HG02943 (cell line): ENCODE results near the gene PRRC2A.

ENCODE experiments used
- ATAC-seq: cut with Tn5 transposase; IDR thresholded peaks from one replicate; pipeline ENCODE4 v1.9.1; 2021; ENCODE audit warnings: mild to moderate bottlenecking, low read depth, moderate library complexity; ENCODE audit not compliant: unreplicated experiment

Gene PRRC2A

DNA sequence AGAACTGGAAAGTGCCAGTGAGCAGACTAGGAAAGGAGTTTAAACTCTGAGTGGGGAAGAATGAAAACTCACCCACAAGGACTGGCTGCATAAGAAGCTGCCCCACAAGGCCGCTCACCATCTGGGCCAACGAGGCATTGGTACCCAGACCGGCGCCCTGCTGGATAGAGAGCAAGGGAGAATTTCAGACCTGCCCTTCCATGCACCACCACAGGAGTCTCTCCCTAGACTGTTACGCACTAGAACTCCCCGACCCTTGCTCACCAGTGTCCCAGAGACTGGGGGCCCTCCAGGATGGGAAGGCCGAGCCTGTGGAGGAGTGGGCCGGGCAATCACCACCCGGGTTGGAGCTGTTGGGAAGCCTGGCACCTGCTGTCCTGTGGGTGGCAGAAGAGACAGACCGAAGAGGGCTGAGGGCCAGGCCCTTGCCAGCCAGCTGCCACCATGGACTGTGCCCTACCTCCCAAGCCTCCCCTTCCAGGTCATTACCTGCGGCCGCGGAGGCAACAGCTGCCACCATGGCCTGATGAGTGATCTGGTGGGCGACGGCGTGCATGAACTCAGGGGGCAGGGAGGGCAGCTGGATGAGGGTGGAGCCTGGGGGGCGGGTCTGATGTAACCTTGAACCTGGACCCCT lies 23.4 kb downstream of the PRRC2A start:
- ATAC-seq = no peak

DNA sequence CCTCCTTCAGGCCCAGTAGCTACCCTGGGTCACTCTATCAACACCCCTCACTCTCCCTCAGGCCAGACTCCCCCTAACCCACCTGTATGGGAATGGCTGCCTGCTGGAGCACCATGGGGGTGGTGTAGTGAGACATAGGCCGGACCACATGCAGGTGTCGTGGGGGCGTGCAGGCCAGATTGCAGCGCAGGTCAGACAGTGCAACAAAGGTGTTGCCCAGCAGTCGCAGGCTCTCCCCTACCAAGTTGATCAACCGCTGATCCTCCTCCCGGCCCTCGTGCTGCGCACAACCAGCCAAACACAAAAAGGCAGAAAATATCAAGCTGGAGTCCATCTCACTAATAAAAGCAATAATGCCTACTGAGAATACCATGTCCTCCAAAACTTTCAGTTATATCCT lies 24.8 kb downstream of the PRRC2A start:
- no peak for ATAC-seq

DNA sequence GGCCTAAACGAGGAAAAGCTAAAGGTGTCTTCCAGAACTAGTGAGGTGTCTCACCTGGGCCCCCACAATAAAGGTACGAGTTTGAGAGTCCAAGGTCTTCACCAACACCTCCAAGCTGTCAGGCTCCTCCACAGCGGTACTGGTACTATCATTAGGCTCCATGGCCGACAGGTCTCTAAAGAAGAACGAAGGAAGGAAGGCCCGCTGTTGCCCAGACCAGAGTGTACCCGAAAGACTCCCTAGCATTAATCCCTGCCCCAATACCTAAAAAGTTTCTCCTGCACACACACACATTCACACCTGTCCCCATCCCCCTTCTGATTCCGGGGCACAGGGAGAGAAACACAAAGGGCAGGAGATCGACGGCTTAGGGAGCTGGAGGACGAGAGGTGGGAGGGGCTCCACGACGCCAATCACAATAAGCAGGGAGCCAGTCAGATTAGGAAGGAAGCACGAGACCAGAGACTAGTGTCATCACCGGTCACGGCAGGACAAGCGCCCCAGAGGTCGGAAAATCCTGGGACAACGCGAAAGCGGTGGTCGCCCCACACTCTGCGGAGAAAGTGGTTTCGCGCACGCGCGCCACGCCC lies 31.2 kb downstream of the PRRC2A start:
- ATAC-seq = peak; percentile 27

DNA sequence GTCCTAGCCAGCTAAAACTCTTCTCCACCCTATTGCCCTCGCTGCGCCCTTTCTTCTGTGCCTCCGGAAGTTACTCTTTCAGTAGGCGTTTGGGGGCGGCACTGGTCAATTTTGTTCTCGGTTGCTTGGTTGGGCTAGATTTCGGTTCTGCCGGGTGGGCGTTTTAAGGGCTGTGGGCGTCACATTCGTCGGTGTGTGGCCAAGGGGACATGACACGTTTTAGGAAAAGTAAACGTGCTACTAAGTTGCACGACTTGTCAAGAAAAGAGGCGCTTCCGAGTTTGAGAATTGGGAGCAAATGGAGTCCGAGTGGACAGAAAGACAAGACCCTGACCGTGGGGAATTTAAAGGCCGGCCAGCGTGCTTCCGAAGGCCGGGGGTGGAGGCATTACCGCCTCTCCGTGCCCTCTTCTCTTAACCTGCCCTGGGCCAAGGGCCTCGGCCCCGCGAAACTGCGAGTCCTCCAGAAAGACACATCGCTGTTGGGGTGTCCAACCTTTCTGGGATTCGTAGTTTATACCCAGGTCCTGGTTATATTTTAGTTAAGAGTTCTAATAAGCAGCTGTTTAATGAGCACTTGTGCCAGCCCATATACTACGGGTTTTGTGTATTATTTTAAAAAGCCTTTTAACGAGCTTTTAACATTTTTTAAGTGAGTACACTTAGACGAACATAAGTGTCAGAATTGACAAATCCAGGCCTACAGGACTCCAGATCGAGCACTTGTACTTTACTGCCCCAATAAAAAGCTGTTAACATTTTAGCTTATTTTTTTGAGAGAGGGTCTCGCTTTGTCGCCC lies 32.6 kb downstream of the PRRC2A start:
- ATAC-seq = peak; percentile 68

DNA sequence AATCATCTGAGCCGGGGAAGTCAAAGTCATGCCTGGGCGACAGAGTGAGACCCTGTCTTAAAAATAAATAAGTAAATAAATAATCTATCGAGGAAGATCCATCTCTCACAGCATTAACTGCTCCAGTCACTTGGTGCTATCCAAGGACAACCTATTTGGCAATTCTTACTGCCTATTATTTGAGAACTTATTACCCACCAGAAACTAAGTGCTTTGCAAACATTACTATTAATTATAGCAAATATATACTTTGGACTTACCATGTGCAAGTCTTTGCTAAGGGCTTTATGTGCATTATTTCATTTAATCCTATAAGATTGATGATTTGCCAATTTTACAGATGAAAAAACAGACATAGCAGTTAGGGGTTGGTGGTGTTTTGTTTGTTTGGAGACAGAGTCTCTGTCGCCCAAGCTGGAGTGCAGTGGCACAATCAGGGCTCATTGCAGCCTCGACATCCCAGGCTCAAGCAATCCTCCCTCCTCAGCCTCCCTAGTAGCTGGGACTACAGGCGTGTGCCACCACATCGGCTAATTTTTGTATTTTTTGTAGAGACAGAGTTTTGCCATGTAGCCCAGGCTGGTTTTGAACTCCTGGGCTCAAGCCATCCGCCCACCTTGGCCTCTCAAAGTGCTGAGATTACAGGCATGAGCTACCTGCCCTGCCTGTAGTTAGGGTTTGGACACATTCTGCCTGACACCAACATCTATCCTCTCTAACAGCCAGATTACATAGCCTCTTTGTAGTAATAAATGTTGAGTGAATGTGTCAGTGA lies 34.2 kb downstream of the PRRC2A start:
- ATAC-seq = no peak

DNA sequence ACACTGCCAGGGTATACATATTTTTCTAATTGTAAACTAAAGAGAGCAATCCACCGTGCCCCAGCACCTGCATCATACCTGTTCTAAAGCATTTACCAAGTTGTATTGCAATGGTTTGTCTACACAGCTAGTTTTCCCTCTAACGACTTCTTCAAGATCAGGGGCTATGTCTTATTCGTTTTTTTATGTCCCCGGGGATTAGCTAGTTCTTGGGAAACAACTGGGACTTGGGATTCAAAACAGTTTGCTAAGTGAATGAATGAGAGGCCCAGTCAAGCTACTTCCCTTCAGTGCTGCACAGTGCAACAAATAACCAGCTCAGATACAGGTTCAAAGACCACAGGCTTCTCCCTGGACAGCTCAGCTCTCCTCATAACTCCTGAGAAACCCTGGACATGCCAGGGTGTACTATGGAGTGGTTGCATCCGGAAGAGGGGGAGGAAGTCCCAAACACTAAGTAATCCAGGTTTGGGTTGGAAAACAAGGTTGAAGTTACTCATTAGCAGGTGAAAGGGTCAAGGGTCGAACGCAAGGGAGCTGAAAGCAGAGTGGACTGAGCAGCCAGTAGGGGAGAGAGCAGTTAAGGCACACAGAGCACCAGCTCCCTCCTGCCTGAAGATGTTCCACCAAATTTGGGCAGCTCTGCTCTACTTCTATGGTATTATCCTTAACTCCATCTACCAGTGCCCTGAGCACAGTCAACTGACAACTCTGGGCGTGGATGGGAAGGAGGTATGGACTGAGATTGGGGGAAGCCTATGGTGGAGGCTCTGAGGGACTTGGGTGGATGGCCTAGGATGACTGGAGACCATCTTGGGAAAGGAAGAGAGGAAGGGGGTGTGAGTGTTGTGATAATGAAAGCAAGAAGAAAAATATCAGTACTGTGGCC lies 35.1 kb downstream of the PRRC2A start, which contains the start of gene APOM:
Gene APOM (plus strand): TSS at position 546 of the 889 bp plus-strand sequence. CDS start 73 bp downstream, at position 619.
- no peak for ATAC-seq

DNA sequence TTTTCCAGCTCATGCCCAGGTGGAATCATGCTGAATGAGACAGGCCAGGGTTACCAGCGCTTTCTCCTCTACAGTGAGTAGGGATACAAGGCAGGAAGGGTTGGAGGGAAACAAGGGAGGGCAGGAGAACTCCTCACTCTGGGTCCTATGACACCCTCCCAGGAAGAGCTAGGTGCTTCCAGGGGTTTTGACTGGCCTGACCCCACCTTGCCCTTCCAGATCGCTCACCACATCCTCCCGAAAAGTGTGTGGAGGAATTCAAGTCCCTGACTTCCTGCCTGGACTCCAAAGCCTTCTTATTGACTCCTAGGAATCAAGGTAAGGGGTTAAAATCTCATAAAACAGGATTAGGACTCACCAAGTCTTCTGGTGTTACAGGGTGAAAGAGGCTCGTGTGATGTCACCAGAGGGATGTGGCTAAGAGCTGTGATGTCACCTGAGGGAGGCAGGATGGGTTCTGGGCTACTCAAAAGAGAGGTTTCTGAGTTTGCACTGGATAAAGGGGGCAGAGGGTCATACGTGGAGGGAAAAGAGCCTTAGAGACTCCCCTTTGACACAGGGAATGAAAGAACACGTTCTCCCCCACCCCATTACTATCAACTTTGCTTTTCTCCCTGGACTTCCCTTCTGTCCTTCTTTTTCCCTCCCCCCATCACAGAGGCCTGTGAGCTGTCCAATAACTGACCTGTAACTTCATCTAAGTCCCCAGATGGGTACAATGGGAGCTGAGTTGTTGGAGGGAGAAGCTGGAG lies 37.1 kb downstream of the PRRC2A start:
- no peak for ATAC-seq

DNA sequence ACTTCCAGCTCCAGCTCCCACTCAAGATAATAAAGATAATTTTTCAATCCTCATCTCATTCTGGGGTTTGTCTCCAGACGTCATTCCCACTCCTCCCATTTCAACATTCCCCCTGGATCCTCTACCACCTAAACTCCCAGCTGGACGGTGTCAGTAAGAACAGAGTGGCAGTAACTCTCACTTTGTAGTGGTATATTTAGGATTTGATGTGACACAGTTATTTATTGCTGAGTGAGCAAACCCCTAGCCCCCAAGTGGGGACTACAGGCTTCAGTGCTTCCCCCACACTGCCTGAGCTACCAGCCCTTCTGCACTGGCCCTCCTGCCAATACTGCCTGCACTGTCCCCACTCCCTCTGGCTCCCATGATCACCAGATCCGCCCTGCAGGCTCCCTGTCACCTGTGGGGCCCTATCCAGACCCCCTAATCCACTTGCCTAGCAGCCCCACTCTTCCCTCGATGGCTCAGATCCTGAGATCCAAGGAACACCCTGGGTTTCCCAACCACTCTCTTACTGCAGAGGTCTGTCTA lies 37.7 kb downstream of the PRRC2A start:
- no peak for ATAC-seq

DNA sequence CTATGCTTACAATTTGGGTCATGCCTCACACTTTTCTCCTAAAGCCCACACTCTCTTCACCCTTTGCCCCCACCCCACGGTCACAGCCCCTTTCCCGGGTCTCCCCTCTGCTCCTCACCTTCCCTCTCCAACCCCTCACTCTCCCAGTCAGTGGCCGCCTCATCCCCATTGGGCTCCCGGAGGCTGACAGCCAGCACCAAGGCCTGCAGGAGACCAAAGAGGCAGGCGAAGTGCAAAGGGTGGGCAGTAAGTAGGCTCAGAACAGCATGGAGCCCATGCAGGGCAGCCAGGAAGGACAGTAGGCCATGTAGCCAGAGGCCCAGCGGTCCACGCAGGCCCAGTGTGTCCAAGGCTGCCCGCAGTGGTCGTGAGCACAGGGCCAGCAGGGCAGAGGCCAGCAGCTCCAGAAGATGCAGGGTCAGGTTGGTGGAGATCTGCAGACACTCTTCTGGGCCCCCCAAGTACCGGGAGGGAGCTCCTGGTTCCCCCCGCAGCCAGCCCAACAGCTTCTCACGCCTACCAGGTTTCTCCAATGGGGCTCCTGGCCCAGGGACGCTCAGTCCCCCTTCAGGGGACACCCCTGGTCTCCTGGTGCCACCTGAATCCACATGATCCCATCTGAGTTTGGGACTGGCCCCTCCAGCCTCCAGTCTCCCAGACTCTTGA lies 38.6 kb downstream of the PRRC2A start:
- no peak for ATAC-seq

DNA sequence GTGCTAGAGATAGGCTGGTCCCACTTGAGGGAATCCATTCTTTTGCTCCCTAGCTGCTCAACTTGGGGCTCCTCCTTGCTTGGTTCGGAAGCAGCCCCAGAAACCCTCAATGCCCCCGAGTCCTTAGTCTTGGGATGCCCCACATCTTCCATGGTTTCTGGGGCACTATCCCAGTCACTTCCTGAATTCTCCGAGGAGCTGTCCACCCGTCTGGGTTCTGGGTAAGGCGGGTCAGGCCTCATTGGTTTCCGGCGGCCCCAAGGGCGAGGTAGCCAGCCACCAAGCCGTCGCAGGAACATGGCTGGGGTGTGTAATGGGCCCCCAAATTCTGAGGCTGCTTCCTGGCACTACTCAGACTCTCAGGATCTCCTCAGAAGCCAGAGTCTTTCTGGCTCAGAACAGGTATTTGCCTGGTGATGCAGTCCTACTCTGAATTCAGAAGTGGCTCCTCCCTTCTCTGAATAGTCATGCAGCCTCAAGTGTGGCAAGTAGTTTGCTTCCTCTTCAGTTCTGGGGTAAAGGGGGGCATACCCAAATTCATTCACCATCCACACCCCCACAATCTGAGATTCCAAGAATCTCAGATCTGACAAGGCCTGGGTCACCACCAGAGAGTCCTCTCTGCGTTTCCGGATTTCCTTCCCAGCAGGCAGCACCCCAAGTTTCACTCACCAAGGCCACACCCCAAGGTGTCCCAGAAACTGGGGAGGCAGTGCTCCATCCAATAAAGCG lies 39.3 kb downstream of the PRRC2A start:
- no peak for ATAC-seq

DNA sequence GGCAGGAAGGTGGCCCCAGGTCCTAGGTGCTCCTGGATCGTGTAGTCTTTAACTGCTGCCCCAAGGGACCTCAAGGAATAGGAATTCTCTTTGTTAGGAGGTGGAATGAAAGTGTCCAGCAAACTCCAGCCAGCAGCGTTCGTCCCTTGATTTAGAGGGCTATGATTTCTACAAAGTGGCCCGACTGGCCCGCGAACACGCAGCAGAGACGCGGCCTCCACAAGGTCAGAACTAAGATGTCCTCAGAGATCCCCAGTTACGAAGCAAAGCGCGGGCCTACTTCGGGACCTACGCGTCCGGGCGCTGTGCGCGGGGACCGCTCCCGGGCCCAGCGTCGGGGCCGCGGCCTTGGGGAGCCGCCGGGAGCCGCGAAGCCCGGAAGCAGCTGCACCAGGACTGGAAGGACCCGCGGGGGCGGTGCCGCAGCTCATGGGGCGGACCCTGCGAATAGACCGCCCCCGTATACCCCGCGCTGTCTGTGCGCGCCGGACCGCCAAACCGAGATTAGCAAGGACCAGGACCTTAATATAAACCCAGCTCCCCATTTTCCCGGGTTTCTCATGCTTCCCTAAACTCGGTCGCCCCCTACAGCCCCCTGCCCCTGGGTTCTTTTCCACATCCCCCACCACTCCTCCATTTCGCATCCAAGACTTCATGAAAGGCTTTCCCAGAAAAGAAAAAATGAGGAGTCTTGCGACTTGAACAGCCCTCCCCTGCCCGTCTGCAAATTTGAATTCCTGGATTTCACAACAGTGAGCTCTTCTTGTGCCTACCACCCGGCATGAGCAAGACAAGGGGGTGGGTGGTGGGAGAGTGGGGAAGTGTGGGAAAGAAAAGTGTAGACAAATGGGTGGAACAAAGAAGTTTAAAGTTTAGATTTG lies 40.1 kb downstream of the PRRC2A start, which contains the start of gene C6orf47:
Gene C6orf47 (minus strand): TSS at position 398 of the 881 bp plus-strand sequence. CDS start 831 bp downstream, outside the sequence.
- ATAC-seq = no peak

DNA sequence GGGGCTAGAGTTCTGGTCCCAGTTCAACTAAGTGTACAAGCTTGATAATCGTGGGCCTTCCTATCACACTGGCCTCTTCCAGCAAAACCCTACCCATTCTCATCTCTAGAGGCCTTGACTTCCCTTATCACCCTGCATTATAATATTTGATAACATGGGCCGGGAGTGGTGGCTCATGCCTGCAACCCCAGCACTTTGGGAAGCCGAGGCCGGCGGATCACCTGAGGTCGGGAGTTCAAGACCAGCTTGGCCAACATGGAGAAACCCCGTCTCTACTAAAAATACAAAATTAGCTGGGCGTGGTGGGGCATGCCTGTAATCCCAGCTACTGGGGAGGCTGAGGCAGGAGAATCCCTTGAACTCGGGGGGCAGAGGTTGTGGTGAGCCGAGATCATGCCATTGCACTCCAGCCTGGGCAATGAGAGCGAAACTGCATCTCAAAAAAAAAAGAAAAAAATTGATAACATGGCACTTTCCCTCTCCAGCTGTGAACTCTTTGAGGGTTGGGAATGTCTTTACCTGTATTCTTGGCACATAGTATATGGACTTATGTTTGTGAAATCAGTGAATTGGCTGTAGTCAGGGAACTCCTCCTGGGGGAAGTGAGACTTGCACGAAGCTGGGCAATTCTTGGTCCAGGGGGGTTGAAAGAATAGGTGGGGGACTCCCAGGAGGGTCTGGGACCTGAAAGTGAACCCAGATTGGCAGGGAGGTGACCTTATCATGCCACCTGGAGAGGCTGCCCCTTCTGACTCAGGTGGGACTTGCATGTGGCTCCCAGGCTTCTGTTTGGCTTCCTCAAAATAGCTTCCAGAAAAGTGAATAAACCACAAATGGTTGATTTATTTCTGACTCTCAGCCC lies 41.0 kb downstream of the PRRC2A start:
- no peak for ATAC-seq

DNA sequence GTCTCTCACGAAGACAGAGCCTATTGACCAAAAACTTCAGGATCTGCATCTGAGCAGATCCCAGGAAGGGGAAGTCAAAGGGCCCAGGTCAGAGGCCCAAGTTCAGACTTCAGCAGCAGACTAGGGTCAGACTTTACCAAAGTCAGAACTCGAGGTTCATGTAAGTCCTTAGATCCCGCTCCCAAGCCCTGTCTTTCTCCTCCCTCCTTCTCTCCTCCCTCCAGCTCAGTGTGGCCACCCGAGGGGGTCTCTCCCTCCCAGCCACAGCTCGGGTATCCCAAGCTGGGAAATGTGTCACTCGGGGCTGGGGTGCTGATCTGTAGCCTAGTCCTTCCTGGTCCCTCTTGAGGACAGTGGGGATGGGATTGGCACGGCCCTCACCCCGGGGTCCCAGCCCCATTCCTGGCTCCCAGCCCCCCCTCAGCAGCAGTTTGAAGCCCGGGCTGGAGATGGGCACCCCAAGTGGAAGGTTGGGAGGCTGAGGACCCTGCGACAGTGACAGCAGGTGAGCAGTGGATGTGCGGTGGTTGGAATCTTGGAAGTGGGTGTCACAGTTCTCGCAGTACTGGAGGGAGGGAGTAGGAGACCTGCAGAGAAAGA lies 41.7 kb downstream of the PRRC2A start:
- ATAC-seq = no peak

DNA sequence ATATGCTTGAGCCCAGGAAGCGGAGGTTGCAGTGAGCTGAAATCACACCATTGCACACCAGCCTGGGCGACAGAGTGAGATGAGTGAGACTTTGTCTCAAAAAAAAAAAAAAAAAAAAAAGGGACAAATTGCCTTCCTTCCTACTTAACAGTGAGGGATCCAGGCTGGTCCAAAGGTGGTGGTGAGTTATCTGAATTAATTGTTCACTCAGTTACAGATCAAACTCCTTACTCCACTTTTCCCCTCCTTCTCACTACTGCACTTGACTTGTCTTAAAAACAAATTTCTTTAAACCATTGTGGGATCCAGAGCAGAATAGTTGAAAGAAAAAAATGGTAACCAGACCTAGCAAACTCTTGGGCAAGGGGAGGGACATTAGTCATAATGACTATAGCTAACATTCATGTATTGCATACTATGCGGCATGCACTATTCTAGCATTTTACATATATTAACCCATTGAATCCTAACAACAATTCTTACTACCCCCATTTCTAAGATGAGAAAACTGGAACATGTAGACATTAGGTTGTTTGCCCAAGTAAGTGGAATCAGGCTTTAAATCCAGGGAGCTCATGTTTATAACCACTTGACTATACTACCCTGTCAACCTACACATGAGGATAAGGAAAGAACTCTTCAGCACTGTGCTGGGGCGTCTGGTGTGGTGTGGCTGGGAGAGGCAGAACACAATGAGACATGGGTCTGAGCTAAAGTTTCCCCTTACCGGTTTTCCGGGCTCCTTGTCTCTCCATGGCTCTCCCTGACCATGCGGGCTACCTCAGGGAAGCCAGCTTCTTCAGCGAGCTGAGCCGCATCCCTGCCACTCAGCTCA lies 42.8 kb downstream of the PRRC2A start:
- no peak for ATAC-seq
